Measurements from ENCODE around the gene PARP9.

DNA sequence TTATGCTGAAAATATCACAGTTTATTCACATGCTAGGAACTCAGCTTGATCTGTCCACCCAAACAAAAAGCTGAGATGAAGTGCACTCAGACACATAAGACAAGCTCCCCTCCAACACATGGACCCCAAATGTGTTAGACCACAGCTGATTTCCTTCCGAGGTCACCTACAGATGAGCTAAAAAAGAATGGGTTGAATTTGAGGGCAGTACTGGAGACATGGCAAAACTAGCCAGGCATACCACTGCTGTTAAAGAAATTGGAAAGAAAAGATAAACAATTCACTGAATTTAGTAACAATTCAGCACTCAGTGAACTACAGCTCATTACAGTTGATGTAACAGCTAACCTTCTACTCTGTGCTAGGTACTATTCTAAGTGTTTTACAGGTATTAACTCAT, 15.5 kb downstream of the PARP9 start:
- TF ChIP-seq ZNF274 (IDR thresholded peaks at IDR 0.05; ENCODE audit: low read depth, low read length) (no peak), YY1 (IDR thresholded peaks at IDR 0.05; ENCODE audit: insufficient read depth, insufficient read length) (no peak)

Measured in NT2/D1 (cell line).